ENCODE measurements around the gene SMYD3. TPM values are rescaled to one million over a fixed set of nuclear protein-coding genes. Genes with fewer than 3 reads are reported as not detected.
"Not testable (repeated sequence)": the region's sequence is repeated elsewhere in the genome, so short reads cannot be mapped to it uniquely, and the experiment has no call there.

Gene SMYD3
- total and polyA plus RNA-seq, 9 of the 15 experiments (the other 6 are each of a cell fraction or from before 2014, with no cell fraction given), result 128 to 440 (median 197) TPM

DNA sequence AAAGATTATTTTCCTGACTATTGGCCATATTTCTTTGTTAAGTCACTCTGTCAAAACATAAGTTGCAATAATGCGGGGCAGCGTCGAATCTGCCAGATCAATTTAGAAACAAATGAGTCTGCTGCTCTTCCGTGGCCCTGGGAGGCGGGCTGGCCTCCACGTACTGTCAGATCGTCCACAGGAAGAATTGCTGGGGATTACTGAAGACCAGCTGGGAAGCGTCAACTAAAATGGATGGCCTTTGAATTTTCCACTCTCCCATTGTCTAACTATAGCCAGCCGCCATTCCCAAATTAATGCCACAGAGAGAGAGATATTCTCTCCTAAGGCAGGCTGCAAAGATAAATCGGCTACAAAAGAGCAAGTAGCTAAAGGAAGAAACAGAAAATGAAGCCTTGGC lies 560.2 kb downstream of the SMYD3 start:
- no TSS peak for BruUV-seq (replicated peaks)
- Histone ChIP-seq H3K4me3 (no peak overlapping the region), H2AFZ (ENCODE audit: low read depth, low read length) (no peak overlapping the region), H3K27ac (ENCODE audit: extremely low read depth, low read depth, low read length) (no peak overlapping the region), H3K27me3 (ENCODE audit: control insufficient read depth in 2 of 2, insufficient read depth in 2 of 2, low read length in 2 of 2) (no peaks in the 10 kb centered on the region), H3K9me3 (replicated peaks; ENCODE audit: control insufficient read depth, insufficient read depth, low read depth, low read length) (no peaks in the 10 kb centered on the region), H3K4me2 (ENCODE audit: insufficient read depth, low read length) (no peak overlapping the region), H3K9ac (ENCODE audit: insufficient read depth in 1 of 2, low read depth in 2 of 2, low read length in 2 of 2) (no peak overlapping the region), H3K4me1 (replicated peaks in 1 of 2; ENCODE audit: control insufficient read depth in 2 of 2, insufficient read depth in 2 of 2, low read length in 2 of 2) (peaks cover 0 to 5% of the 10 kb centered on the region in 2 experiments; a peak in 1 of 5 replicates), H3K79me2 (ENCODE audit: control insufficient read depth, insufficient read depth, low read length) (peaks cover 88% of the 10 kb centered on the region), H4K20me1 (replicated peaks; ENCODE audit: control insufficient read depth, insufficient read depth, low read length) (peaks cover 2% of the 10 kb centered on the region), H3K36me3 (ENCODE audit: control insufficient read depth, insufficient read depth, low read length) (peaks cover 37% of the 10 kb centered on the region), H3K9me1 (ENCODE audit: control insufficient read depth, insufficient read depth, low read length) (no peaks in the 10 kb centered on the region)
- intact Hi-C loops (cut with micrococcal nuclease) (no loop called here), in situ Hi-C loops (cut with MboI) (no loop called here)
- no peak for DNase-seq (ENCODE audit: extremely low read depth in 1 of 4, low spot score in 3 of 4)
- ChIA-PET POLR2A (no interaction called here), CTCF (ENCODE audit: low intra/inter-chr PET ratio) (no interaction called here)
- FAIRE-seq, result no peak
- no peak for ATAC-seq
- 96% methylated on average over 10 of the region's 10 CpGs for WGBS (ENCODE audit: insufficient coverage, low coverage, missing lambda C conversion rate)
- TF ChIP-seq ZZZ3 (IDR thresholded peaks at IDR 0.05) (no peak), HDAC3 (IDR thresholded peaks at IDR 0.05; ENCODE audit: borderline replicate concordance, partially characterized antibody) (no peak)

DNA sequence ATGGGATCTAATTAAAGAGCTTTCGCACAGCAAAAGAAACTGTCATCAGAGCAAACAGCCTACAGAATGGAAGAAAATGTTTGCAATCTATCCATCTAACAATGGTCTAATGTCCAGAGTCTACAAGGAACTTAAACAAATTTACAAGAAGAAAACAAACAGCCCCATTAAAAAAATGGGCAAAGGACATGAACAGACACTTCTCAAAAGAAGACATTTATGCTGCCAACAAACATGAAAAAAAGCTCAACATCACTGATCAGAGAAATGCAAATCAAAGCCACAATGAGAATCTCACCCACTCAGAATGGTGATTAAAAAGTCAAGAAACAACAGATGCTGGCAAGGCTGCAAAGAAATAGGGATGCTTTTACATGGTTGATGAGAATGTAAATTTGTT lies 561.9 kb downstream of the SMYD3 start:
- CTCF ChIA-PET (ENCODE audit: low intra/inter-chr PET ratio); ATAC-seq; H3K9me3 ChIP-seq (replicated peaks; ENCODE audit: control insufficient read depth, insufficient read depth, low read depth, low read length); H2AFZ ChIP-seq (ENCODE audit: low read depth, low read length); H3K9me1 ChIP-seq (ENCODE audit: control insufficient read depth, insufficient read depth, low read length); H3K4me2 ChIP-seq (ENCODE audit: insufficient read depth, low read length); H3K27ac ChIP-seq (ENCODE audit: extremely low read depth, low read depth, low read length); DNase-seq (ENCODE audit: extremely low read depth in 1 of 4, low spot score in 3 of 4); intact Hi-C loops (cut with micrococcal nuclease); FAIRE-seq; POLR2A ChIA-PET; H3K4me3 ChIP-seq; H4K20me1 ChIP-seq (replicated peaks; ENCODE audit: control insufficient read depth, insufficient read depth, low read length); H3K4me1 ChIP-seq (replicated peaks in 1 of 2; ENCODE audit: control insufficient read depth in 2 of 2, insufficient read depth in 2 of 2, low read length in 2 of 2); H3K9ac ChIP-seq (ENCODE audit: insufficient read depth in 1 of 2, low read depth in 2 of 2, low read length in 2 of 2); BruUV-seq (replicated peaks); H3K27me3 ChIP-seq (ENCODE audit: control insufficient read depth in 2 of 2, insufficient read depth in 2 of 2, low read length in 2 of 2); in situ Hi-C loops (cut with MboI); TF ChIP-seq CEBPG (CRISPR knock-in tag; IDR thresholded peaks at IDR 0.05): not testable (repeated sequence)
- 90% methylated on average over 1 of the region's 1 CpG for WGBS (ENCODE audit: insufficient coverage, low coverage, missing lambda C conversion rate)
- TF ChIP-seq, protein P1, sequence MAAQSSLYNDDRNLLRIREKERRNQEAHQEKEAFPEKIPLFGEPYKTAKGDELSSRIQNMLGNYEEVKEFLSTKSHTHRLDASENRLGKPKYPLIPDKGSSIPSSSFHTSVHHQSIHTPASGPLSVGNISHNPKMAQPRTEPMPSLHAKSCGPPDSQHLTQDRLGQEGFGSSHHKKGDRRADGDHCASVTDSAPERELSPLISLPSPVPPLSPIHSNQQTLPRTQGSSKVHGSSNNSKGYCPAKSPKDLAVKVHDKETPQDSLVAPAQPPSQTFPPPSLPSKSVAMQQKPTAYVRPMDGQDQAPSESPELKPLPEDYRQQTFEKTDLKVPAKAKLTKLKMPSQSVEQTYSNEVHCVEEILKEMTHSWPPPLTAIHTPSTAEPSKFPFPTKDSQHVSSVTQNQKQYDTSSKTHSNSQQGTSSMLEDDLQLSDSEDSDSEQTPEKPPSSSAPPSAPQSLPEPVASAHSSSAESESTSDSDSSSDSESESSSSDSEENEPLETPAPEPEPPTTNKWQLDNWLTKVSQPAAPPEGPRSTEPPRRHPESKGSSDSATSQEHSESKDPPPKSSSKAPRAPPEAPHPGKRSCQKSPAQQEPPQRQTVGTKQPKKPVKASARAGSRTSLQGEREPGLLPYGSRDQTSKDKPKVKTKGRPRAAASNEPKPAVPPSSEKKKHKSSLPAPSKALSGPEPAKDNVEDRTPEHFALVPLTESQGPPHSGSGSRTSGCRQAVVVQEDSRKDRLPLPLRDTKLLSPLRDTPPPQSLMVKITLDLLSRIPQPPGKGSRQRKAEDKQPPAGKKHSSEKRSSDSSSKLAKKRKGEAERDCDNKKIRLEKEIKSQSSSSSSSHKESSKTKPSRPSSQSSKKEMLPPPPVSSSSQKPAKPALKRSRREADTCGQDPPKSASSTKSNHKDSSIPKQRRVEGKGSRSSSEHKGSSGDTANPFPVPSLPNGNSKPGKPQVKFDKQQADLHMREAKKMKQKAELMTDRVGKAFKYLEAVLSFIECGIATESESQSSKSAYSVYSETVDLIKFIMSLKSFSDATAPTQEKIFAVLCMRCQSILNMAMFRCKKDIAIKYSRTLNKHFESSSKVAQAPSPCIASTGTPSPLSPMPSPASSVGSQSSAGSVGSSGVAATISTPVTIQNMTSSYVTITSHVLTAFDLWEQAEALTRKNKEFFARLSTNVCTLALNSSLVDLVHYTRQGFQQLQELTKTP (IDR thresholded peaks at IDR 0.05; ENCODE audit: low read depth in 1 of 2, partially characterized antibody in 2 of 2), result peak in 1 of 2 experiments; percentile 99
- TF ChIP-seq CEBPG (tag; conservative IDR thresholded peaks at IDR 0.05 in 1 of 2, IDR thresholded peaks at IDR 0.05 in 1 of 2), result peak in 1 of 2 experiments; percentile 43; a peak in 1 of 4 replicates
- peaks cover 25% of the 10 kb centered on the region; the same call in 2 of the 3 replicates for H3K36me3 ChIP-seq (ENCODE audit: control insufficient read depth, insufficient read depth, low read length)
- H3K79me2 ChIP-seq (ENCODE audit: control insufficient read depth, insufficient read depth, low read length), result peaks cover 87% of the 10 kb centered on the region

All from K562 (cell line).